ENCODE results near the gene RPS3. TPM values are rescaled to one million over a fixed set of nuclear protein-coding genes. Genes with fewer than 3 reads are reported as not detected.

Gene RPS3
- total RNA-seq = 1,699 and 2,281 TPM in 2 replicates

DNA sequence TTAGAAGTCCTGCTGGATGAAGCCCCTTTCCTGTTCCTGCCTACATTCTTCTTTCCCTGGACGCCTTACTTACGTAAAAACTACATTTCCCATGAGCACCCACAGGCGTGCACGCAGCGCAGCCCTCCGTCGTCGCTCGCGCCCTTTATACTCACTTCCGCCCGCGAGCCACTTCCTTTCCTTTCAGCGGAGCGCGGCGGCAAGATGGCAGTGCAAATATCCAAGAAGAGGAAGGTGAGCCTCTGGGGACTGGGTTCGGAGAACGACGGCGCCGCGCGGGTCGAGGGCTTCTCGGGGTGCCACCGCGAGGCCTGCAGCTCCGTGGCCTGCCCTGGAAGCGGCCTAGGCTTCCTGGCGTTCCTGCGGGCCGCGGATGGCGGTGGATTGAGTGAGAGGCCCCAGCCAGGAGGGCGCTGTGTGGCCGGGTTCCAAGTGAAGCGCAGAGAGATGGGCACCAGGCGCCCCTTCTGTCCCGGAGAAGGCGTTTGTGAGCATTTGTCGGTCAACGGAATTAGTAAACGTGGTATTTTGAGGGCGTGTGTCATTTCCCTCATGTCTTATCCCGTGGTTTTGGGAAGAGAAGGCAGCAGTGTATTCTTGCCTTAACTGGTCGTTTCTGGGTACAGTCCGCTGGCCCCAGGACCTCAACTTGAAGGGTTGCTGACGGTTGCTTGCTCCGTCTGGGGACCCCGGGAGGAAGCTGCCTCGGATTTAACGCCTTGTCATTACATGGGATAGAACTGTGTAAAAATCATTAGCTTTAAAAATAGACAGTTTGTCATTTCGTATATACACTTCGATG is at the start of gene RPS3:
TSS of gene RPS3 (plus strand) at position 175 of the 802 bp plus-strand sequence. CDS start at position 205, 30 bp downstream.

DNA sequence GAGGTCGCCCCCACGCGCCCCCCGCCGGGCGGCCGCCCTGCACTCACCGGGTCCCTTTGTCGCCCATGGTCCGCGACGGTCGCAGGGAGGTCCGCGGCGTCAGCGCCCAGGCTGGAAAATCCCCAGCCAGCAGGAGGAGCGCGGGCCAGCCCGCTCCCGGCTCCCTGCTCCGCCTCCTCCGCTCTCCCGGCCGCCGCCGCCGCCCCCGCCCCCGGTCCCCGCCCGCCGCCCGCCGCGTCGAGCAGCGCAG is 47.9 kb upstream of the RPS3 start, which contains the start of gene ARRB1:
TSS of gene ARRB1 (minus strand) at position 121 of the 250 bp plus-strand sequence. CDS start at position 67, 54 bp downstream.

GRCh38 chr11:75432911-75433321 is 33.6 kb downstream of the RPS3 start, which contains the start of gene KLHL35:
Gene KLHL35 (minus strand): TSS chr11:75433203. CDS start chr11:75430629, 2,574 bp downstream.

Small RNA genes within 50 kb of the gene (small RNA-seq; reads per million reads assigned to genes)
- gene SNORD15A (not detected), gene SNORD15B (9,773 reads per million, percentile 100 among the genes with 10 or more reads in this experiment)

Other genes starting within 250 kb of the RPS3 start
- under 0.01 TPM in 1 of 2 replicates, not detected in the other for gene SLCO2B1, start 248.4 kb upstream of the RPS3 start, total RNA-seq
- under 0.01 TPM in 2 replicates for gene TPBGL, start 158.7 kb upstream of the RPS3 start, total RNA-seq
- 24.3 and 28.3 TPM in 2 replicates for gene ARRB1, start 47.9 kb upstream of the RPS3 start, total RNA-seq
- 3.7 and 5.5 TPM in 2 replicates for gene KLHL35, start 33.7 kb downstream of the RPS3 start, total RNA-seq
- gene GDPD5, start 126.4 kb downstream of the RPS3 start, total RNA-seq = 2.4 and 5.0 TPM in 2 replicates
- 418 and 493 TPM in 2 replicates for gene SERPINH1, start 162.7 kb downstream of the RPS3 start, total RNA-seq